HK-2 (cell line): ENCODE measurements around the gene PRKAG2.

Source experiments
- DNase-seq: peaks from one replicate; pipeline ENCODE4 v3.0.0-alpha.2; 2018; ENCODE audit not compliant: unreplicated experiment

PRKAG2 gene

DNA sequence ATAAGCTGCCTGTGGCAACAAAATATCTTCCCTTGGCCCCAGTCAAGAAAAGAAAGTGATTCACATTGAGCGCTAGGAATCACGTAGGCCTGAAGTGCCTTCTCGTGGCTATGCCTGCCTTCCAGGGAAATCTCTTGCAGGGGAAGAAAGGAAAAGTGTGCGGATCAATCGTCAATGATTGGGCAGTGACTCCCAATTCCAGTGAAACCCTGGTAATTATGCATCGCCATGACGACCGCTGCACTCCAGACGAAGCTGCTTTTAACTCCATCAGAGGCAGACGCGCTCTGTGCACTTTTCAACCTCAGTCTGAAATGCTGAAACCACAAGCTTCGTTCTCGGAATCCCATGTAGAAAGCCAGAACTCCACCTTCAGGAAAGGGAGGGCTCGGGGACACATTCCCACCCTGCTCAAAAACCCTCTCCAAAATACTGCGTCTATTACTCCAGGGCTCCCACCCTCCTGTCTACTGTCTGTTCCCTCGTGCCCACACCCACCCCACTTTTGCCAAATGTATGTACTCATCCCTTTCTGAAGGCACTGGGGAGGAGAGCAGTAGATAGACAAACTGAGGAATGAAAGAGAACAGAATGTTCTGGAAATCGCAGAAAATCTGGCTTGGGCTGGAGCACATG lies 24.2 kb upstream of the PRKAG2 start:
- no peak for DNase-seq

DNA sequence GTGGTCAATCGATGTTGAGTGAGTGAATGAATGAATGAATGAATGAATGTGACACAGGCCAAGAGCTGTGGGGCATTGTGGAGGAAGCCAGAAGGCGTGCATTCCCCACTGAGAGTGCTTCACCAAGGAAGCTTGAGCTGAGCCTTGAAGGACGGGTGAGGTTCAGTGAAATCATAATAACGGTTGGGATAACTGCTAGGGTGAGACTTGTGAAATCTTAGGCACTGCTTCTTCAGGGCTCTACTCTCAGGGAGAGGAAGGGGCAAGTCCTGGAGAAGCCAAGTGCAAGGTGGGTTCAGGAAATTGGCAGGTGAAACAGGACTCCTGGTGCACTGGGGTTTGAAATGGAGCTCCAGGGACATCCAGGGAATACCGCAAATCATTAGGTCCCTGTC lies 23.7 kb upstream of the PRKAG2 start:
- no peak for DNase-seq

DNA sequence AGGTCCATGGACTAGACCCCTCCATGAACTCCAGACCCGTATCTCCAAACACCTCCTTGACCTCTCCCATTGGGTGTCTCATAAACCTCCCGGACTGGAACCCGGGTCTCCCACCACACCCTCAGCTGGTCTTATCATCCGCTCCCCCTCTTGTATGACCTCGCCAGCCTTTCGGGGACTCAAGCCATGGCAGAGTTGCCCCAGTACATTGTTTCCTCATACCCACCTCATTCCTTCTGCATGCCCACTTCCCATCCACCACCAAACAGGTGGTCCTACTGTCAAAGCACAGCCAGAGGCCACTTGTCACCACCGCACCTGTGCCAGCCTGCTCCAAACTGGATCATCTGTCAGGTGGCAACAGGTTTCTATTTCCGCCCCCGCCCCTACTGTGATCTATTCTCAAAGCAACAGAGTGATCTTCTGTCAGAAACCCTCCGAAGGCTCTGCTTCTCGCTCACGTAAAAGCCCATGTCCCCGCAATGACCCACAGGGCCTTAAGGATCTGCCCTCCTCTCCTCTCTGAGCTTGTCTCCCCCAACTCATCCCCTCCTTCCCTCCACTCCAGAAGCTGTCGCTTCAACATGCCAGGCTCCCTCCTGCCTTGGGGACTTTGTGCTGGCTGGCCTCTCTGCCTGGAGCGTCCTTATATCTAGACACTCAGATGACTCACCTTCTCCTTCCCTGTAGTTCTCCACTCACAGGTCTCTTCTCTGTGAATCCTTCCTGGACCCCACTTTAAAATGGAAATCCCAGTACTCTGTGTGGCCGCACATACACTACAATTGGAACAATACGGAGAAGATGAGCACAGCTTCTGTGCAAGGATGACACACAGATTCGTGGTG lies 22.8 kb upstream of the PRKAG2 start:
- DNase-seq, result no peak

DNA sequence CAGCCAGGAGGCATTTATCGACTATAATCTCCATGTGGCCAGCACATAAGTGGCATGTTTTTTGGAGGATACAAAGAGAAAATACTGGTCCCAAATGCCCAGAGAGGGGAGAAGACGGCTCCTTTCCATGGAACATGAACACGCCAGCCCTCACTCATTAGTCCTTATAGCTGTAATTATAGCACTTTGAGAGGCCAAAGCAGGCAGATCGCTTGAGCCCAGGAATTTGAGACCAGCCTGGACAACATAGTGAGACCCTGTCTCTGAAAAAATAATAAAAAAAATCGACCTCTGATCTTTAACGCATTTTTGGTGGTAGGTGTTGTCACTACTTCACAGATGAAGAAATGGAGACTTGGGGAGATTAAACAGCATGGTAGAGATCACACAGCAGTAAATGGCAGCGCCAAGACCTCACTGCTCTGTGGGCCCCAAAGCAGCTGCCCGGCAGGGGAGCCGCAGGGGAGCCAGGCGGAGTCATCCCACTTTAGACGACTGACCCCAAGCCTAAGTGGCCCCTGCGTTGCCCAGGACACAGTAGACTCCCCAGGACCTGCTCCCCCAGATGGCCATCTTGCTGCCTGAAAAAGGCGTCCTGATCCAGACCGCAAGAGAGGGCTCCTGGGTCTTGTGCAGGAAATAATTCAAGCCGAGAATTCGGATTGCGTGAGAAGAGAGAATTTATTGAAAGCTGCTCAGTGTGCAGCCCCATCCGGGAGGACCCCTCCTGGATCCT lies 21.2 kb upstream of the PRKAG2 start:
- no peak for DNase-seq

DNA sequence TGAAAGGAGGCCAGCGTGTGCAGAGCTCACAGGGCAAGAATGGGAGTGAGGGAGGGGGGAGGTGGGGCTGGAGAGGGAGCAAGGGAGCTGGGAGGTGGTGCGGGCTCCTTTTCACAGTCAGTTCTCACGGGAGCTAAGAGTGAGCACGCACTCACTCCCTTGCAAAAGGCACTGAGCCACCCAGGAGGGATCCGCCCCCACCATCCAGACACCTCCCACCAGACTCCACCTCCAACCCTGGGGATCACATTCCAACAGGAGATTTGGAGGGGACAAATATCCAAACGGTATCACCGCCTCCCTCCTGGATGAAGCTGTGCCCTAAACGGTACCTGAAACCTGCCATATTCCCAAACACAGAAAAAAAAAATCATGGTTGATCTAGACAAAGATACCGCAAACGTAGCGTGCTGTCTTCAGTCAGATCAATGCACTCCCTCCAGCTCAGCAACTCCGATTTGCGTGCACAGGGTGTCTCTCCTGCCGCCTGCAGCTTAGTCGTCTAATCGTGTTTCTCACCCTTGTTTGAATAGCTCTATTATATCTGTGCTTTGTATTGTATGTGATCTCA lies 20.3 kb upstream of the PRKAG2 start:
- DNase-seq, result no peak

DNA sequence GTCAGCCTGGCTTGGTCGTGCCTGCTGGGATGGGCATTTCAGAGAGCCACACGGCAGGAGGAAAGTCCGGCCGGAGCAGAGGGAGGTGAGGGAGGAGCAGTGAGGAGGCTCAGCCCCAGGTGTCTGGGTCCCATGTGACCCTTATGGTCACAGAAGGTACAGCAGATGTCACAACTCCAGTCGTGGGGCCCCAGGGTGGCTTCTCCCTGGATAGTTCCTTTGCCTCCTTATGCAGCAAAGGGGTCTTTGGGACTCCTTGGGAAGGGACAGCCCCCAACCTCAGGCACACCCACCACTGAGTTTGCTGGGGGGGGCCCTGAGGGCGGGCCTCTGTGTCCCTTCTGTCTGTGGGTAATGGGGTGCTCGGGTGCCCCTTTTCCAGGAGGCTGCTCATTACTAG lies 19.6 kb upstream of the PRKAG2 start:
- no peak for DNase-seq

DNA sequence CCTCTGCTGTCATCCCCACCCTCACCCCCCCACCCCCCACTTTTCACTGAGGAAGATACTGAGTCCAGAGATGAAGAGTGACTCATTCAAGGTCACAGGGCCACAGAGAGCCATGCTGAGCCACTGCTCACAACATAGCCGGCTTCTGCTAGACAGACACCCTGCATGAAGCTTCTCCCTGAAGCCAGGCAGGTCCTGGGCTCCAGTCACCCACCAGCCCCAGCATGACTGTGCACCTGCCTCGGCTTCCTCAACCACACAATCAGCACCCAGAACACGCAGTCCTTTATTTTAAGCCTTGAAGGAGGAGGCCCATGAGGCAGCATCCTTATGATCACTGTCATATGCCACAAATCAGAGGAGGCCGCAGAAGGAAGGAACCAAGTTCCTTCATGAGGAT lies 19.2 kb upstream of the PRKAG2 start:
- DNase-seq, result no peak

DNA sequence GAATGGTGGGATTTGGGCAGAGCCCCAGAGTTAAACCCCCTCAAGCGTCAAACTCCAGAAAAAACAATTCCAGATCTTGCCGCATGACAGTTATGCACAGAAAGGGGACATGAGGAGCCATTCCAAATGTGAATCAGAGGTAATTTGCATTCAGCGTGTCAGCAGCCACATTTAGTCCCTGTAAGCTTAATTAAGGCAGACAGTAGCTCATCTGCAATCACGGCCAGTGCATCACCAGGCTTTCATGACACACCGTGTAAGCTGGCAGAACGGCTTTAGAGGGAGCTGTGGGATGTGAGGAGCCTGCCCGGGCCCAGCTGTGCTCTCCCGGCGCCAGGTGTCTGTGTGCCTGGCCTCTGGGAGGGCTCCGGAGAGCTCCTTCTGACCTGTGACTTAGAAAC lies 18.7 kb upstream of the PRKAG2 start:
- no peak for DNase-seq

DNA sequence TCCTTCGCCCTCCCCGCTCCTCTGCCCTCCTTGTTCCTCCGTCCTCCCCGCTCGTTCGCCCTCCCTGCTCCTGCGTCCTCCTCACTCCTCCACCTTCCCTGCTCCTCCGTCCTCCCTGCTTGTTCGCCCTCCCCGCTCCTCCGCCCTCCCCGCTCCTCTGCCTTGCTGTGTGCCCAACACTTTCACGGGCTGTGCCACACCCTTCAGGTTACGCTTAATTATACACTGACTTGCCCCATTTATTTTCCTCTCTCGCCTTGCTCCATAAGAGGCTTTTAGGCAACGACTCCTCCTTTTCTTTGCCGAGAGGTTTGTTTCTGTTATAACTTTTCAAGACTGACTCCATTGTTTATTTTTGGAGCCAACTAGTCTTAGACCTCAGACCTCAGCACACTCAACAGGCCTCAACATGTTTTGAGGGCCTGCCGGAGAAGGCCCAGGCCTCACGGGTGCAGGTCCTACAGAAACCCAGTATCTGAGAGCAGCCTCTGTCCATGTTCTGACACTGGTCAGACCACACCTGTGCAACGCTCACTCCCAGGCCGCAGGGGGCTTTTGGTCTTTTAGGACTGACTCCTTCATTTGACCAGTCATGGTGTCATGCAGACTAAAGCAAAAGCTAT lies 18.2 kb upstream of the PRKAG2 start:
- no peak for DNase-seq

DNA sequence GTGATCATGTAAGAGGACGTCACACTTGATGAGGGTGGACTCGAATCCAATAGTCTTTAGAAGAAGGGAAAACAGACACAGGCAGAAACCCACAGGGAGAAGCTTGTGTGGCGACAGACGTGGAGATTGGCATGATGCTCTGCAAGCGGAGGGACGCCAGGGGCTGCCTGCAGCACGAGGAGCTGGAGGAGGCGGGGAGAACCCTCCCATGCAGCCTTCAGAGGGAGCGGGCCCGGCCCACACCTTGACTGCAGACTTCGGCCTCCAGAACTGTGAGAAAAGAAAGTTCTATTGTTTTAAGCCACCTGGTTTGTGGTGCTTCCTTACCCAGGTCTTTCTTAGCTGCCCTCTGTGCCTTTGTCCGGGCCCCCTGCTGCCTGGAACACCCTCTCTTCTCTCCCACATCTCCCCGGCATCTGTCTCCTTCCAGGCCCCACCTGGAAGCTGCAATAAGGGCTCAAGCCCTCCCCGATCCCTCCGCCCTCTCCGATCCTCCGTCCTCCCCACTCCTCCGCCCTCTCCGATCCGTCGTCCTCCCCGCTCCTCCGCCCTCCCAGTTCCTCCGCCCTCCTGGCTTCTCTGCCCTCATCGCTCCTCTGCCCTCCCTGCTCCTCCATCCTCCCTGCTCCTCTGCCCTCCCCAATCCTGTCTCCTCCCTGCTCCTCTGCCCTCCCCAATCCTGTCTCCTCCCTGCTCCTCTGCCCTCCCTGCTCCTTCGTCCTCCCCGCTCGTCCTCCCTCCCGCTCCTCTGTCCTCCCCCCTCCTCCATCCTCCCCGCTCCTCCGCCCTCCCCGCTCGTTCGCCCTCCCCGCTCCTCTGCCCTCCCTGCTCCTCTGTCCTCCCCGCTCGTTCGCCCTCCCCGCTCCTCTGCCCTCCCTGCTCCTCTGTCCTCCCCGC lies 17.4 kb upstream of the PRKAG2 start:
- DNase-seq, result no peak

DNA sequence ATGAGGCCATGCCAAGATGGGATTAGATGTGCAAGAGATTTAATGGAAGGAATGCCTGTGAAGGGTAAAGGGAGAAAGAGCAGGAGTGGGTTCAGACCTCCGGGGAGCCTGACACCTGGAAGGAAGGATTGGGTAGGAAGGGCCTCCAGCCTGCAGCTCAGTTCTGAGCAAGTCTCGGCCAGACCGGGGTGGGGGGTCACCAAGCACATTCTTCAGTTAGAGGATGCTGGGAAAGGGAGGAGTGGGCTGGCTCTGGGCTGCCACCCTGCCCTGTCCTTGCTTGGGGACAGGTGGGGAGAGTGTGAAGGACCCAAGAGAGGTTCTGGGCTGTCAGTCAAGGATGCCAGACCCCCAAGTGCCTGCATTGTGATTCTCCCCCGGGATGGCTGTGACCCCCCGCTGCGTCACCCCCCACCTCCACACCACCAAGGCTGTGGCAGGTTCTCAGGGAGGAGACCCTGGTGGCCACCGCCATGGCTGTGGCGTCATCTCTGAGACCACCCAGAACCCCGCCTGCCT lies 16.5 kb upstream of the PRKAG2 start:
- no peak for DNase-seq

DNA sequence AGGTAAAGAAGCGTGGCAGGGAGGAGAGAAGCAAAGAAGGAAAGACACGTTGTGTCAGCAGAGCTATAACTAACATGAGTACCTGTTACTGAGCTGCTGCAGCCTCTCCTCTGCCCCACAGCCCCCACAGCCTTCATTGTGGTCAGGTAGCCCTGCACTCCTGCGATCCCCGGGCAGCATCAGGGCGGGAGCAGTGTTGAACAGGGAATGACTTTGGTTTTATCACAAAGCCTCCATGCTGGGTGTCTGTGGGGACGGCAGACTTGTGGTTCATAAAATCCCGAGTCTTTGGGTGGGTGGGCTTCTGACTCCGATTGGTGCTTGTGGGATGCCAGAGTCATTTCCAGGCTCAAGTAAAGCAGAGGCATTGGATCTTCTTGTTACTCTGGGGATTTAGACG lies 14.8 kb upstream of the PRKAG2 start:
- no peak for DNase-seq

DNA sequence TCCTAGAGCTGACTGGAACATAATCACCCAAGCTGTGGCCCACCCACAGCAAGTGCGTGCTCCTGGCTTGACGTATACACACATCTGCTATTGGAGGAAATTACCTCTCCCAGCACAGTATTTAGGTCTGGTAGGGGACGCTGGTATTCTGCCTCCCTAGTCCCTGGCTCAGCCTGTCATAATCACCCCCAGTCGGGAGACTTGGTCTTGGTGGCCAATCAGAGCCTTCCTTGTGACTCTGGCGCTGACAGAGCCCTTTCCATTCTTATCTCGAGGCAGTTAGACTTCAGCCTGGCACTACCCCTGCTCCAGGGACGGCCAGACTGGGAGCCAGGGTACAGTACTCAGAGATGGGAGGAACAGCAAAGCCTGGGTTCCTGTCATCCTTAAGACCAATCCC lies 14.3 kb upstream of the PRKAG2 start:
- DNase-seq, result no peak

DNA sequence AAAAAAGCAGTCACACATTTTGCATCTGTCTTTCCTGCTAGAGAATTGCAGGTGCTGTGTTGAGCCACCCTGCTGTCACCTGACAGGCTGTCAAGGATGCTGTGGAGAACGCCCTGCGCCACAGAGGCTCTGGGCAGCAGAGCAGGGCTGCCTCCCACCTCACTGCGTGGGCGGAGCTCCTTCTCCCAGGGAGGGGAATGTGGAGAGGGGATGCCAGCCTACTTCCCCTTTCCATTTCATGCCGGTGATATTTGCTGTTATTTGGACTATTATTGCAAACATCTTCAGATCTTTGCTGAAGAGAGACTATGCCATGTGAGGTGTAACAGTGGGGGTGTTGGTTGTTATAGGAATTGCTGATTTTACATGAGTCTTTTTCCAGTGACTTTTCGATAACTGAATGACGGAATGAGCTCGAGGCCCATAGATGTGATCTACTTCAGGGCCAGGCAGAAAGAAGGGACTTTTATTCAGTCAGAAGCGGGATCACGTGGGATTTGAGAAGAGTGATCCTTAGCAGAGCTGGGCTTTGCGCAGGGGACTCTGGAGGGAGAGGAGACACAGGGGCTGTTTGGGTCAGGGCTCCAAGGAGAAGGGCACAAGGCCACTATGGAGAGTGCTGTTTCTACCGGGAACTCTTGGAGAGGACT lies 13.6 kb upstream of the PRKAG2 start:
- DNase-seq, result no peak

DNA sequence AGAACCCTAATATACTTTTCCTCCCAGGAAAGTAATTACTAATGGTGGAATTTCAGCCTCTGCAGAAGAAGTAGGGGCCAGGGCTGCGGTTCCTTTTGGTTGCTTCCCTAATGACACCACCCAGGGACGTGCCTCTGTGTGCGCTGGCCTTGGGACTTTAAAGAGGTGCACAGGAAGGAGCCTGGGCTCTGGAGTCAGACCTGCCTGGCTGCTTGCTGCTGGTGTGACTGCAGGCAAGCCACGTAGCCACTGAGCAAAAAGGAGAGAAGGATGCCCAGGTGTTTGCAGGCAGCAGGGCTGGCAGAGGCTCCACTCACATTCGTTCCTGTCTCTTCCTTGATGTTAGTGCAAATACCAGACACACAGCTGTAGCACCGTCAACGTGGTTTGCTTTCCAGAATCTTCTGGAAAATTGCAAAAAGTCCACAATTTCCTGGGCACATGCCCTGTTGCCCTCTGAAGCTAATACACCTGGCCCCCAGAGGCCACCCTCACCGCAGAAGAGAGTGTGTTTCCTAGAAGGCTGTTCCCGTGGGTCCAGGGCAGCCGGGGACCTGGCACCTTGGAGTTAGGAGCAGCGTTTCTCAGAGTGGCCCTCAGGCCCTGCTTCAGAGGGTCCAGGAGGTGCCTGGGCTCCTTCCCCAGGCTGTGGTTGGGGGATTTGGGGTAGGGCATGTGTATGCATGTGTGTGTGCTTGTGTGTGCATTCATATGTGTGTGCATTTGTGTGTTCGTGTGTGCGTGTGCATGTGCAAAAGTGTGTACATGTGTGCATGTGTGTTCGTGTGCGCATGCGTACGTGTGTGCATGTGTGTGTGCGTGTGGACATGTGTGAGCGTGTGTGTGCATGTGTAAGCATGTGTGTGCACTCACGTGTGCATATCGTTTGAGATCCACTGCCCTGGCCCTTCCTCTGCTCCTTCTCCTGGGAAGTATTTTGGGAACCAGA lies 12.8 kb upstream of the PRKAG2 start:
- DNase-seq, result no peak

DNA sequence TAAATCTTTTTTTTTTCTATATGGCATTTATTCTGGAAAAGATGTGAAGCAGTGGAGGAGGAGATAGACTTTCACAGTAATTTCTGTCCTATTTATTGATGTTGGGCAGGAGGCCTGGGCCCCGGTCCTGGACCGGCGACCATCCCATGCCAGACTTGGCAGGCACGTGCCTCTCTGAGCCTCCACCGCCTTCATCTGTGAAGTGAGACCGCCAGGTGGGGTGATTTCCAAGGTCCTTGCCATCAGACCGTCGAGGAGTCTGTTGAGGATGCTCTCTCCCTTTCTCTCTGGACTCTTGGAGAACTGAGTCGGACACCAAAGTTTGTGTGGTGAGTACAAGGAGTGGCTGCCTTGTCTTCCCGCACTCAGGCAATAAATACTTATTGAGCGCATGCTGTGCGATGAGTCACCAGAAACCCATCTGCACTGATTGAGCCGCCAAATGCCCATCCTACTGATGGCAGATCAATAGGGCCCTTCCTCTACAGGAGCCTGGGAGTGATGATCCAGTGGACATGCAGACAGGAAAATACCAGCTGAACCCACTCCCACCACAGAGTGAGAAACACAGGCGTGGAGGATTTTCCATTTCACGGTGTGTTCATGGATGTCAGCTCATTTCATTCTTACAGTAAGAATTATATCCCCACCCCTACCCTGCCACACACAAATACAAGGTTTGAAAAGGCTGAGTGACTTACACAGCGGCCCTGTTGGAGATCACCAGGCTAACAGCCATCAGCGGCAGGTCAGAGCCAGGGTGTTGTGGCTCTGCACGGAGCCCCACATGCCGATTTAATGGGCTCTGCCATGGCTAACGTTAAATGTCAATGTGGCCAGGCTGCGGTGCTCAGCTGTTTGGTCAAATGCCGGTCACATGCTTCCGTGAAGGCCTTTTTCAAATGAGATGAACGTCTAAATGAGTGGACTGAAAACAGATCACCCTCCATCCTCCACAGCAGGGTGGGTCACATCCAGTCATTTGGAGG lies 11.5 kb upstream of the PRKAG2 start:
- DNase-seq, result no peak

DNA sequence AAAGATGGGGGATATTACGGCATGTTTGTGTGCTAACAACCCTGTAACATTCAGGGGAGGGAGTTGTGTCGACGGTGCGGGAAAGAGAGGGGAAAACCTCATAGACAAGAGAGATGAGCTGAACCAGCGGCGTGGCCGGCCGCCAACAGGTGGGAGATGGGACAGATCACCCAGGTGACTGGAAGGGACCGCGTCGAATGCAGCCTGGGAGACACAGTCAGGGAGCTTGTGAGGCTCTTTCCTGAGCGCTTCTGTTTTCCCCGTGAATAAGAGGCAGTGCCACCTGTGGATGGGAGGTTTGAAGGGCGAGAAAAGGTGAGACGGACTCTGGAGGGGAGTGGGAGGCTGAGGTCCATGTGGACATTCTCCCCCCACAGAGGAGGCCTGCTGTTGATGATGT lies 9.9 kb upstream of the PRKAG2 start:
- no peak for DNase-seq

DNA sequence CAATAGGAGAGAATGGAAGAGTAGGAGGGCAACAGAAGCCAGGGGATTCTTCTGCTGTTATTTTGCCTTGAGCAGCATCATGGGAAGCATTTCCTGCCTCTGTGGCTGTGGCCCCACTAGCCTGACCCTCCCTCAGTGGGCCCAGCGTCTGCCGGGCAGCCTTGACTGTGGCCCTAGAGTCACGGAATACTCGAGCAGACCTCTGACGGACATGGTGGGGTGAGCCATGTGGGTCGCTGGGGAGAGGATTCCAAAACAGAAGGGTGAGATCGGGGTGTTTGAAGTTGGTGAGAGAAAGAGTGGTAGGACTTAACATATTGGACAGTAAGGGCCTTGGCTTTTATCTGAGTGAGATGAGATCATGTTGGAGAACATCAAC lies 8.3 kb upstream of the PRKAG2 start:
- no peak for DNase-seq
